CD14-positive monocyte (primary cell): ENCODE data around the gene ANKRD66. TPM values are rescaled to one million over a fixed set of nuclear protein-coding genes. Genes with fewer than 3 reads are reported as not detected.
A peak's percentile ranks its signal among the peaks of the same experiment; 100 is the strongest.

Experiments used
- DNase-seq, 3 donors: peaks; one replicate each; pipeline ENCODE4 v3.0.0-alpha.2; 2011 to 2022
- H2AFZ ChIP-seq: 2 replicates; pipeline ENCODE4 v1.6.0; 2012; ENCODE audit warnings: mild to moderate bottlenecking, low read depth, low read length, inconsistent platforms; ENCODE audit not compliant: insufficient read depth, poor library complexity, severe bottlenecking
- H3K27ac ChIP-seq, 2 donors: 1 replicate in 1 of 2; 2 replicates in 1 of 2; pipeline ENCODE4 v1.5.1; 2012 to 2013; ENCODE audit warnings: low read length in 2 of 2, control low read depth in 1 of 2, inconsistent platforms in 1 of 2, low read depth in 1 of 2, mild to moderate bottlenecking in 1 of 2
- H3K27me3 ChIP-seq, 2 donors: one replicate each; pipeline versions ENCODE4 v1.6.0 to v1.6.1; 2011 to 2013; ENCODE audit warnings: low read length in 2 of 2; ENCODE audit not compliant: control insufficient read depth in 2 of 2, insufficient read depth in 2 of 2
- H3K36me3 ChIP-seq, 2 donors: replicated peaks in 1 of 2; 1 replicate in 1 of 2; 2 replicates in 1 of 2; pipeline versions ENCODE4 v1.5.1 to v1.6.1; 2012 to 2013; ENCODE audit warnings: low read length in 2 of 2, control low read depth in 1 of 2, inconsistent platforms in 1 of 2, mild to moderate bottlenecking in 1 of 2; ENCODE audit not compliant: insufficient read depth in 2 of 2, control insufficient read depth in 1 of 2
- H3K4me1 ChIP-seq, 2 donors: 1 replicate in 1 of 2; 2 replicates in 1 of 2; pipeline versions ENCODE4 v1.5.1 to v1.6.1; 2012 to 2013; ENCODE audit warnings: low read length in 2 of 2, control low read depth in 1 of 2, inconsistent platforms in 1 of 2, mild to moderate bottlenecking in 1 of 2, moderate library complexity in 1 of 2; ENCODE audit not compliant: insufficient read depth in 2 of 2, control insufficient read depth in 1 of 2
- H3K4me2 ChIP-seq: replicated peaks from 2 replicates; pipeline ENCODE3; 2012; ENCODE audit warnings: low read length, moderate library complexity, mild to moderate bottlenecking; ENCODE audit not compliant: poor library complexity, severe bottlenecking; ENCODE audit errors: extremely low read depth
- H3K4me3 ChIP-seq, 3 experiments: fragments of 200-600 bp in 1 of 3; sonication (generic) in 1 of 3; replicated peaks in 1 of 3; 1 replicate in 2 of 3; 2 replicates in 1 of 3; pipeline ENCODE4 v1.5.1; 2011 to 2013; ENCODE audit warnings: low read length in 3 of 3, mild to moderate bottlenecking in 3 of 3, control low read depth in 2 of 3, low read depth in 2 of 3, inconsistent platforms in 1 of 3, moderate library complexity in 1 of 3
- H3K79me2 ChIP-seq: 2 replicates; pipeline ENCODE4 v1.6.0; 2012; ENCODE audit warnings: mild to moderate bottlenecking, control low read depth, inconsistent platforms, low read length, moderate library complexity; ENCODE audit not compliant: insufficient read depth
- H3K9ac ChIP-seq: 2 replicates; pipeline ENCODE4 v1.6.0; 2017; ENCODE audit warnings: low read length, mild to moderate bottlenecking; ENCODE audit not compliant: insufficient read depth, poor library complexity, severe bottlenecking
- H3K9me3 ChIP-seq, 2 donors: replicated peaks in 1 of 2; 1 replicate in 1 of 2; 2 replicates in 1 of 2; pipeline versions ENCODE4 v1.5.1 to v1.6.1; 2012 to 2013; ENCODE audit warnings: low read length in 2 of 2, control low read depth in 1 of 2; ENCODE audit not compliant: control insufficient read depth in 1 of 2, insufficient read depth in 1 of 2
- H4K20me1 ChIP-seq: 2 replicates; pipeline ENCODE4 v1.6.0; 2012; ENCODE audit warnings: mild to moderate bottlenecking, low read length, control low read depth, moderate library complexity; ENCODE audit not compliant: insufficient read depth
- H3K27ac Mint-ChIP-seq, 7 donors: one replicate each; pipeline ENCODE4 v1.8.0; 2020; ENCODE audit warnings: mild to moderate bottlenecking in 7 of 7, mixed read lengths in 7 of 7, moderate library complexity in 6 of 7, inconsistent platforms in 2 of 7
- H3K27me3 Mint-ChIP-seq, 3 donors: one replicate each; pipeline ENCODE4 v1.8.0; 2021 to 2022; ENCODE audit warnings: low read depth in 3 of 3, mild to moderate bottlenecking in 3 of 3, mixed read lengths in 3 of 3, moderate library complexity in 3 of 3, inconsistent platforms in 1 of 3
- H3K36me3 Mint-ChIP-seq, 2 donors: one replicate each; pipeline ENCODE4 v1.8.0; 2020; ENCODE audit warnings: mixed read lengths in 2 of 2, inconsistent platforms in 1 of 2, mild to moderate bottlenecking in 1 of 2
- H3K4me1 Mint-ChIP-seq: one replicate; pipeline ENCODE4 v1.8.0; 2020; ENCODE audit warnings: mild to moderate bottlenecking, mixed read lengths
- H3K4me3 Mint-ChIP-seq, 2 donors: one replicate each; pipeline ENCODE4 v1.8.0; 2020; ENCODE audit warnings: mild to moderate bottlenecking in 2 of 2, mixed read lengths in 2 of 2, moderate library complexity in 1 of 2
- H3K9me3 Mint-ChIP-seq, 7 donors: one replicate each; pipeline ENCODE4 v1.8.0; 2020 to 2022; ENCODE audit warnings: mixed read lengths in 7 of 7, mild to moderate bottlenecking in 6 of 7, moderate library complexity in 6 of 7, inconsistent platforms in 2 of 7
- CTCF ChIP-seq: fragments of 200-600 bp; IDR thresholded peaks from one replicate; pipeline ENCODE4 v1.8.0; 2022; ENCODE audit warnings: antibody characterized with exemption, mild to moderate bottlenecking
- WGBS: methylation state at CpG from one replicate; pipeline ENCODE4 v1.1.5; 2013; ENCODE audit warnings: missing lambda C conversion rate; ENCODE audit not compliant: insufficient coverage; 5-methylcytosine and 5-hydroxymethylcytosine counted together
- intact Hi-C, 2 donors: fragments of 100-400 bp; cut with micrococcal nuclease; formaldehyde crosslinking; loops; one replicate each; pipeline versions ENCODE4 v1.15.0 to v1.15.1; 2023
- polyA plus RNA-seq, 3 donors: library from polyadenylated mRNA; depleted of rRNA in 1 of 3; unstranded in 2 of 3; stranded (reverse) in 1 of 3; fragments of 300-500 nt in 2 of 3; fragments of >200 nt in 1 of 3; fragmentation: Illumina TruSeq in 2 of 3; gene quantifications; 1 replicate in 2 of 3; 2 replicates in 1 of 3; pipeline ENCODE4 v1.2.3, GENCODE V29; 2012 to 2021

ANKRD66 gene
- polyA plus RNA-seq, 3 donors, result not detected

GRCh38 chr6:46733341-46733801 is 13.4 kb upstream of the ANKRD66 start:
- Histone ChIP-seq H3K27me3 (peaks cover 9 to 14% of the 10 kb centered on the region in 2 donors), H3K4me2 (peak overlapping the region; percentile 92), H3K4me3 (peak overlapping the region in 1 of 3 experiments; percentile 81), H3K27ac (peak overlapping the region in 1 of 2 donors; percentile 10), H3K9ac (no peak overlapping the region), H4K20me1 (no peaks in the 10 kb centered on the region), H3K9me3 (no peaks in the 10 kb centered on the region), H3K4me1 (peaks cover 46 to 62% of the 10 kb centered on the region in 2 donors), H3K36me3 (no peaks in the 10 kb centered on the region), H2AFZ (no peak overlapping the region), H3K79me2 (no peaks in the 10 kb centered on the region)
- 96% methylated on average over 2 of the region's 2 CpGs for WGBS
- H3K27ac Mint-ChIP-seq, result peak overlapping the region; percentile 23 to 87 (median 38)
- no peak for TF ChIP-seq CTCF
- peak in 2 of 3 donors; percentile 11 to 19 for DNase-seq
- H3K9me3 Mint-ChIP-seq, result peaks cover 0 to 6% (median 5%) of the 10 kb centered on the region in 7 donors
- H3K27me3 Mint-ChIP-seq, result peaks cover 12 to 42% (median 31%) of the 10 kb centered on the region in 3 donors
- H3K36me3 Mint-ChIP-seq, result peaks cover 26 to 40% of the 10 kb centered on the region in 2 donors
- H3K4me3 Mint-ChIP-seq, result peak overlapping the region; percentile 41 to 94
- H3K4me1 Mint-ChIP-seq, result peaks cover 64% of the 10 kb centered on the region
- intact Hi-C loops, result loop anchor here (5.0 kb wide), 1 partner anchor 39 kb away; no protein-coding TSS in a partner anchor

GRCh38 chr6:46734867-46735719 is 11.6 kb upstream of the ANKRD66 start, which contains the start of gene PLA2G7:
PLA2G7 (minus strand) TSS chr6:46735375; CDS start chr6:46722891, 12,484 bp downstream.
- no peaks in the 10 kb centered on the region for H4K20me1 ChIP-seq
- no peaks in the 10 kb centered on the region for H3K79me2 ChIP-seq
- H3K4me2 ChIP-seq, result peak within 1 kb of the TSS; percentile 92
- Mint-ChIP-seq H3K27me3 (peaks cover 12 to 43% (median 33%) of the 10 kb centered on the region in 3 donors), H3K4me3 (peak within 1 kb of the TSS; percentile 96), H3K36me3 (peaks cover 26 to 30% of the 10 kb centered on the region in 2 donors), H3K4me1 (peaks cover 59% of the 10 kb centered on the region), H3K27ac (peak within 1 kb of the TSS; percentile 81 to 93 (median 87)), H3K9me3 (peaks cover 0 to 6% (median 5%) of the 10 kb centered on the region in 7 donors)
- H3K27ac ChIP-seq, result peak within 1 kb of the TSS; percentile 33 to 67
- no peaks in the 10 kb centered on the region for H3K9me3 ChIP-seq
- peak within 1 kb of the TSS; percentile 88 for H2AFZ ChIP-seq
- peak; percentile 17 to 33 (median 24) for DNase-seq
- whole genome bisulfite sequencing, result under 1% methylated on average over 66 of the region's 73 CpGs
- peak within 1 kb of the TSS; percentile 75 to 89 (median 81) for H3K4me3 ChIP-seq
- H3K27me3 ChIP-seq, result peaks cover 9 to 14% of the 10 kb centered on the region in 2 donors
- H3K9ac ChIP-seq, result peak within 1 kb of the TSS; percentile 78
- H3K36me3 ChIP-seq, result no peaks in the 10 kb centered on the region
- H3K4me1 ChIP-seq, result peaks cover 43 to 62% of the 10 kb centered on the region in 2 donors
- intact Hi-C loops, result loop anchor here (5.0 kb wide), 1 partner anchor 37 kb away; no protein-coding TSS in a partner anchor
- no peak for TF ChIP-seq CTCF
